Loucy (cell line): Measurements from ENCODE around the gene MCC.

Experiments used
- H2AFZ ChIP-seq: fragments of 200-600 bp; sonication (generic); 2 replicates; pipeline ENCODE4 v1.6.0; 2016; ENCODE audit warnings: antibody characterized with exemption, mild to moderate bottlenecking, low read length, moderate library complexity
- H3F3A ChIP-seq: fragments of 200-600 bp; 2 replicates; pipeline ENCODE4 v1.6.0; 2016; ENCODE audit warnings: antibody characterized with exemption, low read depth, mild to moderate bottlenecking
- H3K27me3 ChIP-seq: fragments of 200-600 bp; sonication (generic); 2 replicates; pipeline ENCODE4 v1.6.1; 2014; ENCODE audit warnings: low read length, mild to moderate bottlenecking; ENCODE audit not compliant: insufficient read depth, poor library complexity, severe bottlenecking
- H3K36me3 ChIP-seq: fragments of 200-600 bp; sonication (generic); 2 replicates; pipeline ENCODE4 v1.6.1; 2016; ENCODE audit warnings: low read length; ENCODE audit not compliant: insufficient read depth
- H3K4me1 ChIP-seq: fragments of 200-600 bp; sonication (generic); 2 replicates; pipeline ENCODE4 v1.5.1; 2014; ENCODE audit warnings: low read length, mild to moderate bottlenecking; ENCODE audit not compliant: insufficient read depth, poor library complexity, severe bottlenecking
- H3K4me2 ChIP-seq: fragments of 200-600 bp; sonication (generic); 2 replicates; pipeline ENCODE4 v1.6.0; 2014; ENCODE audit warnings: antibody characterized with exemption, low read length, low read depth, mild to moderate bottlenecking; ENCODE audit not compliant: poor library complexity, severe bottlenecking
- H3K4me3 ChIP-seq: fragments of 200-600 bp; sonication (generic); 2 replicates; pipeline ENCODE4 v1.5.1; 2014; ENCODE audit warnings: low read length, mild to moderate bottlenecking, mixed read lengths; ENCODE audit not compliant: poor library complexity, severe bottlenecking
- H3K79me2 ChIP-seq: fragments of 200-600 bp; sonication (generic); 2 replicates; pipeline ENCODE4 v1.6.1; 2014; ENCODE audit warnings: low read length; ENCODE audit not compliant: insufficient read depth
- H3K9ac ChIP-seq: fragments of 200-600 bp; sonication (generic); 2 replicates; pipeline ENCODE4 v1.6.0; 2014; ENCODE audit warnings: mild to moderate bottlenecking, low read depth, low read length, moderate library complexity; ENCODE audit not compliant: poor library complexity, severe bottlenecking
- H3K9me2 ChIP-seq: fragments of 200-600 bp; sonication (generic); replicated peaks from 2 replicates; pipeline ENCODE4 v1.6.1; 2016; ENCODE audit warnings: low read depth, low read length, mixed read lengths
- H3K9me3 ChIP-seq: fragments of 200-600 bp; sonication (generic); 2 replicates; pipeline ENCODE4 v1.6.1; 2014; ENCODE audit warnings: mild to moderate bottlenecking, antibody characterized with exemption, low read length, low read depth; ENCODE audit not compliant: insufficient read depth
- H4K20me1 ChIP-seq: fragments of 200-600 bp; sonication (generic); 2 replicates; pipeline ENCODE4 v1.6.0; 2014; ENCODE audit warnings: antibody characterized with exemption, low read length, mild to moderate bottlenecking; ENCODE audit not compliant: insufficient read depth, poor library complexity, severe bottlenecking
- CTCF ChIP-seq: fragments of 200-600 bp; sonication (generic); conservative IDR thresholded peaks from 2 replicates; pipeline ENCODE4 v1.5.1; 2014; ENCODE audit warnings: mild to moderate bottlenecking, antibody characterized with exemption, low read length
- EZH2phosphoT487 ChIP-seq: fragments of 200-600 bp; IDR thresholded peaks from 2 replicates; pipeline ENCODE4 v1.6.1; 2018; ENCODE audit warnings: antibody characterized with exemption, mild to moderate bottlenecking, moderate library complexity, borderline replicate concordance

The MCC gene

GRCh38 chr5:113151641-113152379 is 336.4 kb downstream of the MCC start:
- H3K27me3 ChIP-seq, result no peaks in the 10 kb centered on the region
- H3K79me2 ChIP-seq, result no peaks in the 10 kb centered on the region
- no peak overlapping the region for H3K9ac ChIP-seq
- H4K20me1 ChIP-seq, result no peaks in the 10 kb centered on the region
- no peaks in the 10 kb centered on the region for H3K9me2 ChIP-seq
- H3K9me3 ChIP-seq, result no peaks in the 10 kb centered on the region
- H3K36me3 ChIP-seq, result no peaks in the 10 kb centered on the region
- H2AFZ ChIP-seq, result no peak overlapping the region
- H3F3A ChIP-seq, result no peaks in the 10 kb centered on the region
- H3K4me2 ChIP-seq, result no peak overlapping the region
- H3K4me1 ChIP-seq, result no peaks in the 10 kb centered on the region
- TF ChIP-seq CTCF (no peak), EZH2phosphoT487 (no peak)
- no peak overlapping the region for H3K4me3 ChIP-seq

DNA sequence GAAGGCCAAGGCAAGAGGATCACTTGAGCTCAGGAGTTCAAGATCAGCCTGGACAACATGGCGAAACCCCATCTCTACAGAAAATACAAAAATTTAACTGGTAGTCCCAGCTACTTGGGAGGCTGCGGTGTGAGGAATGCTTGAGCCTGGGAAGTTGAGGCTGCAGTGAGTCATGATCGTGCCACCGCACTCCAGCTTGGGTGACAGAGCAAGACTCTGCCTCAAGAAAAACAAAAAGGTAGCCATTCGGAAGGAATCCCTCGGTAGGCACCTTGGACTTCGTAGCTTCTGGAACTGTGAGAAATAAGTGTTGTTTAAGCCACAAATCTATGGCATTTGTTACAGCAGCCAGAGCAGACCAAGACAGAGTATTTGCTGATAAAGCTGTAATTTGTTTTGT is 337.4 kb downstream of the MCC start:
- no peaks in the 10 kb centered on the region for H4K20me1 ChIP-seq
- H3K9me3 ChIP-seq, result no peaks in the 10 kb centered on the region
- H3K9ac ChIP-seq, result no peak overlapping the region
- H3K4me1 ChIP-seq, result peaks cover 2% of the 10 kb centered on the region
- H3K9me2 ChIP-seq, result no peaks in the 10 kb centered on the region
- H3K4me3 ChIP-seq, result no peak overlapping the region
- no peak for TF ChIP-seq EZH2phosphoT487
- no peak for TF ChIP-seq CTCF
- no peaks in the 10 kb centered on the region for H3K27me3 ChIP-seq
- H3K79me2 ChIP-seq, result no peaks in the 10 kb centered on the region
- no peaks in the 10 kb centered on the region for H3K36me3 ChIP-seq
- no peak overlapping the region for H2AFZ ChIP-seq
- H3F3A ChIP-seq, result no peaks in the 10 kb centered on the region
- no peak overlapping the region for H3K4me2 ChIP-seq

DNA sequence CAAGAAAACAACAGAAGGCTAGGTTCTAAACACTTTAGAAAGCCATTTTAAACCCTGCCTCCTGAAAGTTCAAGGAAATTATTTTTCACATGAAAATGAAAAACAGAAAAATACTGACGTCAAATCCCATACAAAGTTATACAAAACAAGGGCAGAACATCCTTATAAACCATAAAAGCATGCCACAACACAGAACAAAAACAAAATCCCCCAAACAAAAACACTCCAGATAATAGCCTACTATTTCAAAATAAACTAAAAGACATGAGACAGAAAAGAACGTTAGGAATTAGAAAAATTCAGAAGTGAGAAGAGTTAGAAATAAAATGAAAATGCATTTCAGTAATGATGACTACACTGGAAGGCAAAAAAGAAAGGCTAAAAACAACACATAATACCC is 338.0 kb downstream of the MCC start:
- Histone ChIP-seq H3K9me2 (no peaks in the 10 kb centered on the region), H3F3A (no peaks in the 10 kb centered on the region), H2AFZ (no peak overlapping the region), H3K4me2 (no peak overlapping the region), H3K9ac (no peak overlapping the region), H3K4me3 (no peak overlapping the region), H3K36me3 (no peaks in the 10 kb centered on the region), H3K27me3 (no peaks in the 10 kb centered on the region), H3K4me1 (peaks cover 2% of the 10 kb centered on the region), H3K9me3 (no peaks in the 10 kb centered on the region), H4K20me1 (no peaks in the 10 kb centered on the region), H3K79me2 (no peaks in the 10 kb centered on the region)
- no peak for TF ChIP-seq EZH2phosphoT487
- TF ChIP-seq CTCF, result no peak
